ENCODE results near the gene TREM1.

Gene TREM1

DNA sequence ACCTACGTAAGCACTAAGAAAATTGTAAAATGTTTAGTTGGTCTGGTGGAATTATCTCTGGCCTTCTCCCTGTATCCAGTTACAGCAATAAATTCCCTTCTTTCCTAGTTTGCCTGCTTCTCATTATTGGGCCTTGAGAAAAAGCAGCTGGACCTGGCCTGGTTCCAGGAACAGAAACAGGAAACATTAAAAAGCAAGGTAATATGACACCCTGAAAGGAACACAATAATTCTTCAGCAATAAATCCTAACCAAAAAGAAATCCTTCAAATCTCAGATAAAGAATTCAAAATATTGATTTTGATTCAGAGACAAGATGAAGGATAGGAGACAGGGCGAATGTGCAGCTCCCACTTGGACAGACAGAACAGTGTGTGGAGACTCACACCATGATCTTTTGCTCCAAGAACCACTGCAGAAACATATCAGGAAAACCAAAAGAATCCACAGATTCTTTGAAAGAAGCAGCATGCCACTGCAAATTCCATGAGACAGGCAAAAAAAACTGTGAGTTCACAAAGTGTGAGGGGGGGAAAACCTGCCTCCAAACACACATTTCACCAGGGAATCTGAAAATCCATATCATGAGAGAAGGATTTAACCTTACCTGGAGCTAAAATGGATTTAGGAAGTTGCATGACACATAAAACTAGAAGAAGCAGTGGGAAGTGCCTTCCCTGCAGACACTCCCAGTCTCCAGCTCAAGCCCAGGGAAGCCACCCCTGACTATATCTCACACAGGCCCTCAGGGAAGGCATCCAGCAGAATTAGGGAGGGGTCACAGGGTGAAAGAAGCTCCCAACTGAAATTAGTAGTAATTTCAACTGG is 28.9 kb downstream of the TREM1 start:
- H3K4me3 ChIP-seq (ENCODE audit: low read depth, low read length), result no peak overlapping the region
- DNase-seq (ENCODE audit: low read depth), result no peak
- TF ChIP-seq, protein P1, sequence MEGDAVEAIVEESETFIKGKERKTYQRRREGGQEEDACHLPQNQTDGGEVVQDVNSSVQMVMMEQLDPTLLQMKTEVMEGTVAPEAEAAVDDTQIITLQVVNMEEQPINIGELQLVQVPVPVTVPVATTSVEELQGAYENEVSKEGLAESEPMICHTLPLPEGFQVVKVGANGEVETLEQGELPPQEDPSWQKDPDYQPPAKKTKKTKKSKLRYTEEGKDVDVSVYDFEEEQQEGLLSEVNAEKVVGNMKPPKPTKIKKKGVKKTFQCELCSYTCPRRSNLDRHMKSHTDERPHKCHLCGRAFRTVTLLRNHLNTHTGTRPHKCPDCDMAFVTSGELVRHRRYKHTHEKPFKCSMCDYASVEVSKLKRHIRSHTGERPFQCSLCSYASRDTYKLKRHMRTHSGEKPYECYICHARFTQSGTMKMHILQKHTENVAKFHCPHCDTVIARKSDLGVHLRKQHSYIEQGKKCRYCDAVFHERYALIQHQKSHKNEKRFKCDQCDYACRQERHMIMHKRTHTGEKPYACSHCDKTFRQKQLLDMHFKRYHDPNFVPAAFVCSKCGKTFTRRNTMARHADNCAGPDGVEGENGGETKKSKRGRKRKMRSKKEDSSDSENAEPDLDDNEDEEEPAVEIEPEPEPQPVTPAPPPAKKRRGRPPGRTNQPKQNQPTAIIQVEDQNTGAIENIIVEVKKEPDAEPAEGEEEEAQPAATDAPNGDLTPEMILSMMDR (IDR thresholded peaks at IDR 0.05; ENCODE audit: low read depth, low read length), result no peak
- TF ChIP-seq MAX (IDR thresholded peaks at IDR 0.05; ENCODE audit: low read depth, low read length) (no peak), MYC (IDR thresholded peaks at IDR 0.05; ENCODE audit: low read depth, low read length) (no peak), POLR2A (IDR thresholded peaks at IDR 0.05; ENCODE audit: extremely low read depth, insufficient read length) (no peak)

- no peak for DNase-seq (ENCODE audit: low read depth)
- TF ChIP-seq MYC (IDR thresholded peaks at IDR 0.05; ENCODE audit: low read depth, low read length) (no peak), POLR2A (IDR thresholded peaks at IDR 0.05; ENCODE audit: extremely low read depth, insufficient read length) (no peak), MAX (IDR thresholded peaks at IDR 0.05; ENCODE audit: low read depth, low read length) (no peak)
- TF ChIP-seq, protein P1 (IDR thresholded peaks at IDR 0.05; ENCODE audit: low read depth, low read length), result no peak
- H3K4me3 ChIP-seq (ENCODE audit: low read depth, low read length), result no peak overlapping the region
These were observed 30.1 kb downstream of the TREM1 start for GRCh38 chr6:41256383-41256782.

- DNase-seq (ENCODE audit: low read depth), result no peak
- TF ChIP-seq POLR2A (IDR thresholded peaks at IDR 0.05; ENCODE audit: extremely low read depth, insufficient read length), result no peak
- TF ChIP-seq, protein P1 (IDR thresholded peaks at IDR 0.05; ENCODE audit: low read depth, low read length), result no peak
- no peak for TF ChIP-seq MYC (IDR thresholded peaks at IDR 0.05; ENCODE audit: low read depth, low read length)
- TF ChIP-seq MAX (IDR thresholded peaks at IDR 0.05; ENCODE audit: low read depth, low read length), result no peak
- H3K4me3 ChIP-seq (ENCODE audit: low read depth, low read length), result no peak overlapping the region
These were observed 30.7 kb downstream of the TREM1 start for GRCh38 chr6:41255638-41256246.

DNA sequence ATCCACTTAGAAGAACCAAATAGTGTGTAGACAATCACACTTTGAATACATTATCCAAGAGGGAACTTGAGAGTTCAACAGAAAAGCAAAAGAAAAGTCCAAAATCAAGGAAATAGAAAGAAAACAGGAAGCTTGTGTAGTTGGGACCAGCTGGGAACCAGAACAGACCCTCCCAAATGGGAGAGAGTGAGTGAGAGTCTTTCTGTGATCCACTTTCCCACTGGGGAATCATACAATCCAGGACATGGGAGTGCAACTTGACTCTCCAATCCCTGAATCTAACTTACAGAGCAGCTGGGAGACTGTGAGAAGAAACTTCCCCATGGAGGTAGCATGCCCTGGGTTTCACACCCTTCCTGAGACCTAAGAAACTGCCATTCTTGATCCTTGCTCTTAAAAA is 31.4 kb downstream of the TREM1 start:
- TF ChIP-seq POLR2A (IDR thresholded peaks at IDR 0.05; ENCODE audit: extremely low read depth, insufficient read length) (no peak), MAX (IDR thresholded peaks at IDR 0.05; ENCODE audit: low read depth, low read length) (no peak), MYC (IDR thresholded peaks at IDR 0.05; ENCODE audit: low read depth, low read length) (no peak)
- TF ChIP-seq, protein P1 (IDR thresholded peaks at IDR 0.05; ENCODE audit: low read depth, low read length), result no peak
- DNase-seq (ENCODE audit: low read depth), result no peak
- no peak overlapping the region for H3K4me3 ChIP-seq (ENCODE audit: low read depth, low read length)

GRCh38 chr6:41252401-41253169 is 33.9 kb downstream of the TREM1 start:
- H3K4me3 ChIP-seq (ENCODE audit: low read depth, low read length), result no peak overlapping the region

More at GRCh38 chr6:41252401-41253169, 33.9 kb downstream of the TREM1 start:
- TF ChIP-seq MAX (IDR thresholded peaks at IDR 0.05; ENCODE audit: low read depth, low read length) (no peak), POLR2A (IDR thresholded peaks at IDR 0.05; ENCODE audit: extremely low read depth, insufficient read length) (no peak)
- no peak for DNase-seq (ENCODE audit: low read depth)
